Hepatocyte (in vitro differentiated cells): ENCODE results near the gene PRR14L. TPM values are rescaled to one million over a fixed set of nuclear protein-coding genes. Genes with fewer than 3 reads are reported as not detected.
"Not testable (repeated sequence)": the region's sequence is repeated elsewhere in the genome, so short reads cannot be mapped to it uniquely, and the experiment has no call there.

Experiments
- DNase-seq: peaks from one replicate; pipeline ENCODE4 v3.0.0-alpha.2; 2016; ENCODE audit warnings: low spot score
- H2AFZ ChIP-seq: fragments of 200-600 bp; sonication (generic); 2 replicates; pipeline ENCODE4 v1.6.0; 2016; ENCODE audit warnings: antibody characterized with exemption, mild to moderate bottlenecking
- H3K27ac ChIP-seq: fragments of 200-600 bp; sonication (generic); 2 replicates; pipeline ENCODE4 v1.5.1; 2016; ENCODE audit warnings: mild to moderate bottlenecking
- H3K27me3 ChIP-seq: fragments of 200-600 bp; sonication (generic); 2 replicates; pipeline ENCODE4 v1.6.1; 2016
- H3K36me3 ChIP-seq: fragments of 200-600 bp; sonication (generic); replicated peaks from 2 replicates; pipeline ENCODE4 v1.5.1; 2016; ENCODE audit warnings: low read depth; ENCODE audit not compliant: insufficient read depth
- H3K4me1 ChIP-seq: fragments of 200-600 bp; sonication (generic); 2 replicates; pipeline ENCODE4 v1.5.1; 2016; ENCODE audit warnings: mild to moderate bottlenecking, moderate library complexity; ENCODE audit not compliant: insufficient read depth
- H3K4me2 ChIP-seq: fragments of 200-600 bp; sonication (generic); 2 replicates; pipeline ENCODE4 v1.6.0; 2016
- H3K4me3 ChIP-seq: fragments of 200-600 bp; sonication (generic); 2 replicates; pipeline ENCODE4 v1.5.1; 2016; ENCODE audit warnings: mild to moderate bottlenecking
- H3K79me2 ChIP-seq: fragments of 200-600 bp; sonication (generic); 2 replicates; pipeline ENCODE4 v1.6.0; 2017; ENCODE audit warnings: mild to moderate bottlenecking
- H3K9me2 ChIP-seq: fragments of 200-600 bp; sonication (generic); replicated peaks from 2 replicates; pipeline ENCODE4 v1.6.0; 2017; ENCODE audit warnings: mild to moderate bottlenecking; ENCODE audit not compliant: insufficient read depth
- H3K9me3 ChIP-seq: fragments of 200-600 bp; sonication (generic); 2 replicates; pipeline ENCODE4 v1.5.1; 2016; ENCODE audit warnings: low read depth, mild to moderate bottlenecking
- H4K20me1 ChIP-seq: fragments of 200-600 bp; sonication (generic); 2 replicates; pipeline ENCODE4 v1.6.0; 2016; ENCODE audit warnings: mild to moderate bottlenecking; ENCODE audit not compliant: insufficient read depth, poor library complexity, severe bottlenecking
- EZH2 ChIP-seq: fragments of 200-600 bp; sonication (generic); IDR thresholded peaks from 2 replicates; pipeline ENCODE4 v1.6.1; 2016; ENCODE audit warnings: antibody characterized with exemption, mild to moderate bottlenecking, borderline replicate concordance
- EZH2phosphoT487 ChIP-seq: fragments of 200-600 bp; sonication (generic); IDR thresholded peaks from one replicate; pipeline ENCODE4 v1.6.1; 2018; ENCODE audit warnings: antibody characterized with exemption, mild to moderate bottlenecking, low read depth, moderate library complexity; ENCODE audit not compliant: unreplicated experiment, severe bottlenecking
- WGBS: methylation state at CpG from one replicate; pipeline ENCODE4 v1.1.6; 2016; ENCODE audit warnings: low lambda C conversion rate; ENCODE audit errors: missing lambda C conversion rate; 5-methylcytosine and 5-hydroxymethylcytosine counted together
- polyA plus RNA-seq: library from polyadenylated mRNA; unstranded; fragments of >200 nt; fragmentation: Nextera tagmentation; extraction: Ambion mirVana; gene quantifications from 2 replicates; pipeline ENCODE4 v1.2.1, GENCODE V29; 2016
- total RNA-seq: library from RNA; depleted of rRNA; stranded (reverse); fragments of >200 nt; gene quantifications from 2 replicates; pipeline ENCODE4 v1.2.3, GENCODE V29; 2014
- TF ChIP-seq, protein P1 (sequence below): fragments of 200-600 bp; sonication (generic); IDR thresholded peaks from 2 replicates; pipeline ENCODE4 v1.5.1; 2016; ENCODE audit warnings: antibody characterized with exemption, mild to moderate bottlenecking; ENCODE audit not compliant: poor library complexity

The PRR14L gene
- total and polyA plus RNA-seq, 2 experiments from 2014 or later, result 13.2 to 30.4 TPM

DNA sequence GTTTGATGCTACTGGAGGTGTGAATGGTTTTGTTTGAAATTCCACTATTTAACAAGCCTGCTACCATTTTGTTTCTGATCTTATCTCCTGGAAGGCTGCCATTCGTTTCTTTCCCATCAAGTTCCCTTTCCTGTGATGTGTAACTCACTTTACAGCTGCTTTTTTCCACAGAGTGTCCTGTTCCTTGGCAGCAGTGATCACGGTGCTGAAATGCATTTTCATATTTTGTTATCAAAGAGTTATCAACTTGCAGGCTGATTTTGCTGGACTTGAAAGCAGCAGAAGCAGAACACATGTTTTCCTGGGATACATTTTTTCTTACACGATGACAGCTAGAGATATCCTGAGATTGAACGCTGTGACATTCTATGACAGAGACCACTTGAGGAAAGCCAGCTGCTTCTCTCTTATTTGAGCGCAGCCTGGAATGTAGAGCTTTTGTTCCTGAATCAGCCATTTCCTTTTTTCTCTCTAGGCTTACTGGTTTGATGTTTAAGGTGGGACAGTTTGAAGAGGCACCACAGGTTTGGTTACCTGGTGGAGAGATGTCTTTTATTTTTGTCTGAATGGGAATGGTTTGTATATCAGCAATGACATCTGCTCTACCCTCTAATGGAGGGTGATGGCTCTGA lies 34.7 kb downstream of the PRR14L start:
- H3K9me3 ChIP-seq, result no peaks in the 10 kb centered on the region
- no peak overlapping the region for H2AFZ ChIP-seq
- no peaks in the 10 kb centered on the region for H4K20me1 ChIP-seq
- peaks cover 16% of the 10 kb centered on the region for H3K36me3 ChIP-seq
- H3K4me3 ChIP-seq, result no peak overlapping the region
- H3K9me2 ChIP-seq, result no peaks in the 10 kb centered on the region
- H3K79me2 ChIP-seq, result peaks cover 9% of the 10 kb centered on the region
- 73% methylated on average over 5 of the region's 5 CpGs for WGBS
- no peaks in the 10 kb centered on the region for H3K4me1 ChIP-seq
- no peak overlapping the region for H3K27ac ChIP-seq
- TF ChIP-seq EZH2phosphoT487 (no peak), EZH2 (no peak)
- TF ChIP-seq, protein P1, sequence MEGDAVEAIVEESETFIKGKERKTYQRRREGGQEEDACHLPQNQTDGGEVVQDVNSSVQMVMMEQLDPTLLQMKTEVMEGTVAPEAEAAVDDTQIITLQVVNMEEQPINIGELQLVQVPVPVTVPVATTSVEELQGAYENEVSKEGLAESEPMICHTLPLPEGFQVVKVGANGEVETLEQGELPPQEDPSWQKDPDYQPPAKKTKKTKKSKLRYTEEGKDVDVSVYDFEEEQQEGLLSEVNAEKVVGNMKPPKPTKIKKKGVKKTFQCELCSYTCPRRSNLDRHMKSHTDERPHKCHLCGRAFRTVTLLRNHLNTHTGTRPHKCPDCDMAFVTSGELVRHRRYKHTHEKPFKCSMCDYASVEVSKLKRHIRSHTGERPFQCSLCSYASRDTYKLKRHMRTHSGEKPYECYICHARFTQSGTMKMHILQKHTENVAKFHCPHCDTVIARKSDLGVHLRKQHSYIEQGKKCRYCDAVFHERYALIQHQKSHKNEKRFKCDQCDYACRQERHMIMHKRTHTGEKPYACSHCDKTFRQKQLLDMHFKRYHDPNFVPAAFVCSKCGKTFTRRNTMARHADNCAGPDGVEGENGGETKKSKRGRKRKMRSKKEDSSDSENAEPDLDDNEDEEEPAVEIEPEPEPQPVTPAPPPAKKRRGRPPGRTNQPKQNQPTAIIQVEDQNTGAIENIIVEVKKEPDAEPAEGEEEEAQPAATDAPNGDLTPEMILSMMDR, result no peak
- no peak overlapping the region for H3K4me2 ChIP-seq
- no peaks in the 10 kb centered on the region for H3K27me3 ChIP-seq
- DNase-seq, result no peak

DNA sequence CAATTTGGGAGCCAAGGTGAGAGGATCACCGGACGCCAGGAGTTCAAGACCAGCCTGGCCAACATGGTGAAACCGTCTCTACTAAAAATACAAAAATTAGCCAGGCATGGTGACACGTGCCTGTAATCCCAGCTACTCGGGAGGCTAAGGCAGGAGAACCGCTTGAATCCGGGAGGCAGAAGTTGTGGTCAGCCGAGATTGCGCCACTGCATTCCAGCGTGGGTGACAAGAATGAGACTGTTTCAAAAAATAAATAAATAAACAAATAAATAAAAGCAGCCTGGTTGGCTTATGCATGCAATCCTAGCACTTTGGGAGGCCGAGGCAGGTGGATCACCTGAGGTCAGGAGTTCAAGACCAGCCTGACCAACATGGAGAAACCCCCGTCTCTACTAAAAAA lies 38.7 kb downstream of the PRR14L start:
- H3K36me3 ChIP-seq, H3K27ac ChIP-seq, DNase-seq, H3K27me3 ChIP-seq, H3K79me2 ChIP-seq, H4K20me1 ChIP-seq, H3K4me1 ChIP-seq, H2AFZ ChIP-seq, H3K4me2 ChIP-seq, H3K4me3 ChIP-seq, H3K9me2 ChIP-seq, H3K9me3 ChIP-seq: not testable (repeated sequence)
- WGBS, result 97% methylated on average over 12 of the region's 12 CpGs

DNA sequence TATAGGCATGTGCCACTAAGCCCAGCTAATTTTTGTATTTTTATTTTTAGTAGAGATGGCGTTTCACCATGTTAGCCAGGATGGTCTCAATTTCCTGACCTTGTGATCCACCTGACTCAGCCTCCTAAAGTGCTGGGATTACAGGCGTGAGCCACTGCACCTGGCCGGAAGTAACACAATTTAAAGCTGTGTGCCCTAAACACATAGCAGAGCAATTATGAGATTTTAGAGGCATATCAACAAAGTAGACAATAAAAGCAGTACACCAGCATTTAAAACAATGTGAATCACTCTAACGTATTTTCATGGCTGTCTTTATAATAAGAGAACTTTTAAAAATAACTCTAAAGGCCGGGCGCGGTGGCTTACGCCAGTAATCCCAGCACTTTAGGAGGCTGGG lies 42.4 kb downstream of the PRR14L start:
- no peak overlapping the region for H3K4me3 ChIP-seq
- H3K36me3 ChIP-seq, result no peaks in the 10 kb centered on the region
- no peaks in the 10 kb centered on the region for H3K9me2 ChIP-seq
- H3K4me1 ChIP-seq, result no peaks in the 10 kb centered on the region
- H4K20me1 ChIP-seq, result no peaks in the 10 kb centered on the region
- no peaks in the 10 kb centered on the region for H3K27me3 ChIP-seq
- H3K79me2 ChIP-seq, result no peaks in the 10 kb centered on the region
- no peaks in the 10 kb centered on the region for H3K9me3 ChIP-seq
- H2AFZ ChIP-seq, result no peak overlapping the region
- TF ChIP-seq, protein P1, result no peak
- TF ChIP-seq EZH2phosphoT487 (no peak), EZH2 (no peak)
- no peak overlapping the region for H3K4me2 ChIP-seq
- no peak overlapping the region for H3K27ac ChIP-seq
- 95% methylated on average over 8 of the region's 8 CpGs for WGBS
- DNase-seq, result no peak

DNA sequence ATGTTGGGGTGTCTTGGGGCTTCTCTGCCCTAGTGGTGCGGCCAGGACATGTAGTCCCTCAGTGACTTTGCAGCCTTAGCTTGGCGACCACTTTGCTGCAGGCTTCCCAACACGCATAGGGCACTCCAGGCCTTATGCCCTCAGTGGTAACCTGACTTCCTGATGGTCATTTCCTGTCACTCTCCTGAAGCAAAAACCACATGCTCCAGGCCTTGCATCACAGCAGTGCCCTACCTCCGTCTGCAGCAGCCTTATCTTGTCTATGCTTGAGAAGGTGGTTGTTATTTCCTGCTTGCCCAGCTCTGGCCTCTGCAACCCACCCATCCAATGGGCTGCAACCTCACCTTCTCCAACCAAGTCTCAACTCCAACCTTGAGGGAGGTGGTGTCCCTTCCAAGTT lies 54.5 kb downstream of the PRR14L start:
- H3K36me3 ChIP-seq, result peaks cover 4% of the 10 kb centered on the region
- DNase-seq, result no peak
- no peaks in the 10 kb centered on the region for H3K9me3 ChIP-seq
- no peak overlapping the region for H2AFZ ChIP-seq
- H3K27ac ChIP-seq, result no peak overlapping the region
- no peak overlapping the region for H3K4me3 ChIP-seq
- H3K9me2 ChIP-seq, result no peaks in the 10 kb centered on the region
- H3K79me2 ChIP-seq, result no peaks in the 10 kb centered on the region
- no peaks in the 10 kb centered on the region for H3K4me1 ChIP-seq
- 92% methylated on average over 4 of the region's 4 CpGs for WGBS
- H4K20me1 ChIP-seq, result no peaks in the 10 kb centered on the region
- H3K4me2 ChIP-seq, result no peak overlapping the region
- no peaks in the 10 kb centered on the region for H3K27me3 ChIP-seq
- TF ChIP-seq EZH2phosphoT487 (no peak), EZH2 (no peak)
- TF ChIP-seq, protein P1, result no peak

DNA sequence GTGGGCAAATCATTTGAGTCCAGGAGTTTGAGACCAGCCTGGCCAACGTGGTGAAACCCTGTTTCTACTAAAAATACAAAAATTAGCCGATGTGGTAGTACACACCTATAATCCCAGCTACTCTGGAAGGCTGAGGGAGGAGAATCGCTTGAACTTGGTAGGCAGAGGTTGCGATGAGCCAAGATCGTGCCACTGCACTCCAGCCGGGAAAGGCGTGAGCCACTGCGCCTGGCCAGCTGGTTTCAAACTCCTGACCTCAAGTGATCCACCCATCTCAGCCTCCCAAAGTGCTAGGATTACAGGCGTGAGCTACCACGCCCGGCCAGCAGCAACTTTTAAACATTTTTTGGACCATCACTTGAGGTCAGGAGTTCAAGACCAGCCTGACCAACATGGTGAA lies 55.9 kb downstream of the PRR14L start:
- H3K4me3 ChIP-seq, H3K36me3 ChIP-seq, H2AFZ ChIP-seq, H3K79me2 ChIP-seq, H4K20me1 ChIP-seq, H3K27ac ChIP-seq, H3K27me3 ChIP-seq, H3K9me3 ChIP-seq, DNase-seq, H3K9me2 ChIP-seq, H3K4me2 ChIP-seq, H3K4me1 ChIP-seq: not testable (repeated sequence)
- 97% methylated on average over 11 of the region's 11 CpGs for WGBS
